ENCODE results near the gene PHACTR1.

PHACTR1 gene

DNA sequence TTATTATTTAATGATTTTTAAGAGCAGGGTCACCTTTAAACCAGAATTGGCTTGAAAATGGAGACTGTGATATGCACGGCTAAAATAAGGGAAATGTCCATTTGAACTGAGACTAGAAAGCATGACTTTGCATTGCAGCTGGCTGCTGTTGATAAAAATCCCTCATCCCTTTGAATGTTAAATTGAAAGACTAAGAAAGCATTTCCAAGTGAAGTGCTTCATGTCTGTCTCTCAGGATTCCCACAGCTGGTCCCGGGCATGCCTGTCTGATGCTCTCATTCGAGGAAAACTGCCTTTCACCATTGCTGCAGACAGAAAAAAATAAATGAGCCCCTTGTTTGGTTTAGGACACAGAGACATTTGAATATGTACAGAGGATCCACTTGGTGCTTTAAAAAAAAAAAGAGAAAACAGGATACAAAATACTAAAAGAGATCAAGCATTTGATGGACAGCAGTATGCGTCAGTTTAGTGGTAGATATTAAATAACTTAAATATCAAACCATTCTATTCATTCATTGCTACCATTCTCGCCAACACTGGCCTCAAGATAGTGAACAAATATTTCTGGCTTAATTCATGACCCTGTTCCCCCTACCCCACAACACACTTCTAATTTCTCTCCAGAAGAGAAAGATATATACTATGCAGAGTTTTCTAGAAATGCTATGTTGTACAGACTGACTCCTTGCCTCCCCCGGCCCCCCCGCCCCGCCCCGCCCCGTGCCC, 556.8 kb downstream of the PHACTR1 start:
- TF ChIP-seq POLR2A (IDR thresholded peaks at IDR 0.05; ENCODE audit: low read depth, low read length) = no peak
- DNase-seq (ENCODE audit: insufficient read length, low spot score) = no peak
- FAIRE-seq = no peak

GRCh38 chr6:13273931-13274706, 557.6 kb downstream of the PHACTR1 start:
- no peak for FAIRE-seq
- DNase-seq (ENCODE audit: insufficient read length, low spot score) = no peak
- no peak for TF ChIP-seq POLR2A (IDR thresholded peaks at IDR 0.05; ENCODE audit: low read depth, low read length)

- no peak for FAIRE-seq
- TF ChIP-seq POLR2A (IDR thresholded peaks at IDR 0.05; ENCODE audit: low read depth, low read length) = no peak
- DNase-seq (ENCODE audit: insufficient read length, low spot score) = no peak
These were observed 558.3 kb downstream of the PHACTR1 start for GRCh38 chr6:13274707-13275434.

GRCh38 chr6:13275435-13275989, 558.9 kb downstream of the PHACTR1 start:
- TF ChIP-seq POLR2A (IDR thresholded peaks at IDR 0.05; ENCODE audit: low read depth, low read length) = no peak
- DNase-seq (ENCODE audit: insufficient read length, low spot score) (no peak), FAIRE-seq (no peak)

GRCh38 chr6:13277231-13277630, 560.7 kb downstream of the PHACTR1 start:
- no peak for FAIRE-seq

DNA sequence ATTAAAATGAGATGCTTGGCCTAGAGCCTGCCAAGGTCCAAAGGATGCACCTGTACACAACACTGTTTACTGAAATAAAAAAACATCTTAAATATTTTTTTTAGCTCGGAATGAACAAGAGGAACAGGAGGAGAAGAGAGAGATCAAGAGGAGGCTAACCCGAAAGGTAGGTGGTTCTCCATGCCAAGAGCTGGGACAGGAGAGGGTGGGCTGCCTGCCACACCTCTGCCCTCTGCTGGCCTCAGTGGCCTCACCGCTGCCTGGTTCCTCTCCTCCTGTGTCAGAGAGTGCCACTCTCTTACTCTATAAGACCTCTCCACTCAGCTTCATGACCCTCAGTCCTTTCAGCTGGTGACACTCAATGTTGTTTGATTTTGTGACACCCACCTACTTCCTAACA, 561.6 kb downstream of the PHACTR1 start:
- no peak for TF ChIP-seq POLR2A (IDR thresholded peaks at IDR 0.05; ENCODE audit: low read depth, low read length)
- FAIRE-seq (no peak), DNase-seq (ENCODE audit: insufficient read length, low spot score) (no peak)

More at GRCh38 chr6:13277231-13277630, 560.7 kb downstream of the PHACTR1 start:
- TF ChIP-seq POLR2A (IDR thresholded peaks at IDR 0.05; ENCODE audit: low read depth, low read length) = no peak
- no peak for DNase-seq (ENCODE audit: insufficient read length, low spot score)

- TF ChIP-seq POLR2A (IDR thresholded peaks at IDR 0.05; ENCODE audit: low read depth, low read length) = no peak
- DNase-seq (ENCODE audit: insufficient read length, low spot score) (no peak), FAIRE-seq (no peak)
These were observed 562.4 kb downstream of the PHACTR1 start for GRCh38 chr6:13278991-13279390.

DNA sequence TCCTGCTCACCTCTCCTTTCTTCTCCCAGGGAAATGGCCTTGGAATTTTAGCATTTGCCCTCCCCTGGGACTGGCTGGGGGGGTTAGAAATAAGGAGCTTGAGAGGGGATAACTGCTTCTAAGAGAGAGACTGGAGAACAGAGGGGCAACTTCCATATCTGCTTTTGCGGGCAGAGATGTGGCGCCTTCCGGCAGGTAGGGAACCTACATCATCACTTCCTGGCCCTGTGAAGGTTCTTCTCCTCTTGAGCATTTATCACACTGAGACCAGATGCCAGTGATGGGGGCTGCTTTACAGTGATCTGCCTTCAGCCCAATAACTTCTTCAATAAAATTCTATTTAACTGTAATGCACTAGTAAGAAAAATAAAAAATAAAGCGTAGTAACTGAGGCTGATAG, 563.7 kb downstream of the PHACTR1 start:
- no peak for TF ChIP-seq POLR2A (IDR thresholded peaks at IDR 0.05; ENCODE audit: low read depth, low read length)
- DNase-seq (ENCODE audit: insufficient read length, low spot score) (no peak), FAIRE-seq (no peak)

- FAIRE-seq (no peak), DNase-seq (ENCODE audit: insufficient read length, low spot score) (no peak)
- TF ChIP-seq POLR2A (IDR thresholded peaks at IDR 0.05; ENCODE audit: low read depth, low read length) = no peak
These were observed 565.1 kb downstream of the PHACTR1 start for GRCh38 chr6:13281686-13282085.

DNA sequence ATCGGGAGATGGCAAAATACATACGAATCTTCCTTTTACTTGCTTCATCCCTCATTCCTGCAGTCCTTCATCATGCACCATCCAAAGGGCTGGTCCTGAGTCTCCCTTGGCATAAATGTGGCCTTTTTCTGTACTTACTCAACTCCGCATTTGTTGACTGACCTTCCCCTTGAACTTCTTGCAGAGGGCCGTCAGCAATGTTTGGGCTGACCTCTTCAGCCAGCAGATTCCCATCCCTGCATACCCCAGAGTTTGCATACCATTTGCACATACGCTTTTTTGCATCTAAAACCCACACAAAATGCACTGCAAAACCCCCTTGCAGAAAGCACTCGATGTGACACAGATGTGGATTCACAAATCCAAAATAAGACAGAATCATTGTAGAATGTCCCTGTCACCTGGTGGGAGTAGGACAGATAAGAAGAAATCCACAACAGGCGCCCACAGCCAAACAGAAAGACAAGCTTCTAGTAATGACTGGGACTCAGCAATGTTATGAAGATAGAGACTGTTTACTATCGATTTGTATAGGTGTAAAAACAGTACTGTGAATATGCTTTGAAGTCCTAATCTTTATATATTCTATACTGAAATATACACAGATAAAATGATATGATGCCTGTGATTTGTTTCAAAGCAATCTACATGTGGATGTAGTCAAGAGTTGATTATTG, 566.0 kb downstream of the PHACTR1 start:
- no peak for TF ChIP-seq POLR2A (IDR thresholded peaks at IDR 0.05; ENCODE audit: low read depth, low read length)
- no peak for DNase-seq (ENCODE audit: insufficient read length, low spot score)
- no peak for FAIRE-seq

DNA sequence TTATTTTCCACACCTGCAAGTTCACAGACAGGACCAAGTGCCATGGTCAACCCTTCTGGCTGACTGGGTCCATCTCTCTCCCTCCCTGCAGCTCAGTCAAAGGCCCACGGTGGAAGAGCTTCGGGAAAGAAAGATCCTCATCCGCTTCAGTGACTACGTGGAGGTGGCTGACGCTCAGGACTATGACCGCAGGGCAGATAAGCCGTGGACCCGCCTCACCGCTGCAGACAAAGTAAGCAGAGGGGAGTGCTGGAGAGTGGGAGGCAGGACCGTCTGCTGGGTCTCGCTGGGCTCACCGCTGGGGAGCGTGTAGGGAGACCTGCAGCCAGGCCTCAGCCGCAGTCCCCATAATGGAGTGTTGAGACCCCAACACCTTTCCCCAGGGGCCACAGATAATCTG, 566.8 kb downstream of the PHACTR1 start:
- FAIRE-seq = no peak
- no peak for DNase-seq (ENCODE audit: insufficient read length, low spot score)
- no peak for TF ChIP-seq POLR2A (IDR thresholded peaks at IDR 0.05; ENCODE audit: low read depth, low read length)

DNA sequence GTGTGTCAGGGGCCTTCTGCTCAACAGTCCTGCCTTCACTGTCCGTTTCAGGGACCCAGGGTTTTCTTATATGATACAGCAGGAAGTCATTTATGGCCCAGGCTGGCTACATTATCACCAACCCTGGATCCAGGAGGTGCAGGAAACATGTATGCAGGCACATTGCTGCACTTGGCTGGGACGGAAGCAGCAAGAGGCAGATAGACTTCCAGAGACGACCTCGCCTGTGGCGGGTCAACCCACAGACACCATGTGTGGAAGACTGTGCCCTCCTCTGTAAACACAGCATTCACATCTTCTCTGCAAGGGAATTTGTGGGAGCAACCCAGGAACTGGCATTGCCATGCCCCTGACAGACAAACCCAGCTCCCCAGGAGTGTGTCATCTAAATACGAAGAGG, 568.1 kb downstream of the PHACTR1 start:
- TF ChIP-seq POLR2A (IDR thresholded peaks at IDR 0.05; ENCODE audit: low read depth, low read length) = no peak
- FAIRE-seq (no peak), DNase-seq (ENCODE audit: insufficient read length, low spot score) (no peak)

GRCh38 chr6:13285705-13286104, 569.1 kb downstream of the PHACTR1 start:
- FAIRE-seq = no peak
- DNase-seq (ENCODE audit: insufficient read length, low spot score) = no peak
- no peak for TF ChIP-seq POLR2A (IDR thresholded peaks at IDR 0.05; ENCODE audit: low read depth, low read length)
